HEK293 (cell line): ENCODE data around the gene RPS27.

Experiments used
- GLIS1 ChIP-seq: fragments of 450-650 bp; formaldehyde crosslinking; IDR thresholded peaks from 2 replicates; pipeline ENCODE4 v1.5.1; 2016; ENCODE audit warnings: missing biosample characterization, missing genetic modification characterization
- KLF1 ChIP-seq: fragments of 450-650 bp; formaldehyde crosslinking; IDR thresholded peaks from 2 replicates; pipeline ENCODE4 v1.5.1; 2016; ENCODE audit warnings: missing biosample characterization, missing genetic modification characterization
- SP3 ChIP-seq: fragments of 450-650 bp; formaldehyde crosslinking; IDR thresholded peaks from 2 replicates; pipeline ENCODE4 v1.5.1; 2016; ENCODE audit warnings: missing biosample characterization, missing genetic modification characterization
- TRIM28 ChIP-seq: IDR thresholded peaks from 2 replicates; pipeline ENCODE4 v1.6.1; 2011; ENCODE audit warnings: low read length, control low read depth, borderline replicate concordance
- YY2 ChIP-seq: fragments of 450-650 bp; formaldehyde crosslinking; IDR thresholded peaks from 2 replicates; pipeline ENCODE4 v1.5.1; 2016; ENCODE audit warnings: missing biosample characterization, missing genetic modification characterization
- ZBTB7A ChIP-seq: fragments of 450-650 bp; formaldehyde crosslinking; IDR thresholded peaks from 2 replicates; pipeline ENCODE4 v1.5.1; 2016; ENCODE audit warnings: low read depth, missing biosample characterization, missing genetic modification characterization
- ZFP3 ChIP-seq: fragments of 450-650 bp; formaldehyde crosslinking; IDR thresholded peaks from 2 replicates; pipeline ENCODE4 v1.5.1; 2016; ENCODE audit warnings: low read depth, missing biosample characterization, missing genetic modification characterization
- ZNF132 ChIP-seq: fragments of 450-650 bp; formaldehyde crosslinking; IDR thresholded peaks from 2 replicates; pipeline ENCODE4 v1.5.1; 2017; ENCODE audit warnings: missing biosample characterization, missing genetic modification characterization, borderline replicate concordance
- ZNF202 ChIP-seq: fragments of 450-650 bp; formaldehyde crosslinking; IDR thresholded peaks from 2 replicates; pipeline ENCODE4 v1.5.1; 2016; ENCODE audit warnings: missing biosample characterization, missing genetic modification characterization, borderline replicate concordance
- ZNF239 ChIP-seq: fragments of 450-650 bp; formaldehyde crosslinking; IDR thresholded peaks from 2 replicates; pipeline ENCODE4 v1.5.1; 2016; ENCODE audit warnings: missing biosample characterization, missing genetic modification characterization
- ZNF394 ChIP-seq: fragments of 450-650 bp; formaldehyde crosslinking; IDR thresholded peaks from 2 replicates; pipeline ENCODE4 v1.5.1; 2016; ENCODE audit warnings: missing biosample characterization, missing genetic modification characterization, mild to moderate bottlenecking, moderate library complexity, borderline replicate concordance
- ZNF510 ChIP-seq: fragments of 450-650 bp; formaldehyde crosslinking; IDR thresholded peaks from 2 replicates; pipeline ENCODE4 v1.5.1; 2018; ENCODE audit warnings: mild to moderate bottlenecking, missing genetic modification characterization, missing biosample characterization; ENCODE audit not compliant: insufficient replicate concordance
- ZNF514 ChIP-seq: fragments of 450-650 bp; formaldehyde crosslinking; IDR thresholded peaks from 2 replicates; pipeline ENCODE4 v1.5.1; 2016; ENCODE audit warnings: missing biosample characterization, missing genetic modification characterization
- ZNF561 ChIP-seq: fragments of 450-650 bp; IDR thresholded peaks from 2 replicates; pipeline ENCODE4 v1.5.1; 2018; ENCODE audit warnings: missing biosample characterization, missing genetic modification characterization, borderline replicate concordance
- ZNF629 ChIP-seq: fragments of 450-650 bp; formaldehyde crosslinking; IDR thresholded peaks from 2 replicates; pipeline ENCODE4 v1.5.1; 2017; ENCODE audit warnings: missing biosample characterization, missing genetic modification characterization
- ZNF654 ChIP-seq: fragments of 450-650 bp; formaldehyde crosslinking; IDR thresholded peaks from 2 replicates; pipeline ENCODE4 v1.5.1; 2016; ENCODE audit warnings: low read depth, missing biosample characterization, missing genetic modification characterization
- ZNF747 ChIP-seq: fragments of 450-650 bp; formaldehyde crosslinking; IDR thresholded peaks from 2 replicates; pipeline ENCODE4 v1.5.1; 2016; ENCODE audit warnings: missing biosample characterization, missing genetic modification characterization
- ZNF777 ChIP-seq: fragments of 450-650 bp; formaldehyde crosslinking; IDR thresholded peaks from 2 replicates; pipeline ENCODE4 v1.5.1; 2017; ENCODE audit warnings: missing biosample characterization, missing genetic modification characterization, borderline replicate concordance
- TF ChIP-seq, protein P1 (sequence below): fragments of 450-650 bp; formaldehyde crosslinking; IDR thresholded peaks from 2 replicates; pipeline ENCODE4 v1.5.1; 2016; ENCODE audit warnings: missing biosample characterization, missing genetic modification characterization
- TF ChIP-seq, protein P2 (sequence below): fragments of 450-650 bp; IDR thresholded peaks from 2 replicates; pipeline ENCODE4 v1.5.1; 2018; ENCODE audit warnings: missing biosample characterization, missing genetic modification characterization
- TF ChIP-seq, protein P3 (sequence below): fragments of 450-650 bp; formaldehyde crosslinking; IDR thresholded peaks from 2 replicates; pipeline ENCODE4 v1.5.1; 2016; ENCODE audit warnings: missing biosample characterization, missing genetic modification characterization, borderline replicate concordance
- TF ChIP-seq, protein P4 (sequence below): fragments of 450-650 bp; formaldehyde crosslinking; IDR thresholded peaks from 2 replicates; pipeline ENCODE4 v1.5.1; 2017; ENCODE audit warnings: missing biosample characterization, missing genetic modification characterization
- TF ChIP-seq, protein P5 (sequence below): fragments of 450-650 bp; formaldehyde crosslinking; IDR thresholded peaks from 2 replicates; pipeline ENCODE4 v1.5.1; 2016; ENCODE audit warnings: missing biosample characterization, missing genetic modification characterization, low read depth
- TF ChIP-seq, protein P6 (sequence below): fragments of 450-650 bp; formaldehyde crosslinking; IDR thresholded peaks from 2 replicates; pipeline ENCODE4 v1.5.1; 2016; ENCODE audit warnings: missing biosample characterization, missing genetic modification characterization
- TF ChIP-seq, protein P7 (sequence below): fragments of 450-650 bp; formaldehyde crosslinking; IDR thresholded peaks from 2 replicates; pipeline ENCODE4 v1.5.1; 2016; ENCODE audit warnings: missing biosample characterization, missing genetic modification characterization

The RPS27 gene

DNA sequence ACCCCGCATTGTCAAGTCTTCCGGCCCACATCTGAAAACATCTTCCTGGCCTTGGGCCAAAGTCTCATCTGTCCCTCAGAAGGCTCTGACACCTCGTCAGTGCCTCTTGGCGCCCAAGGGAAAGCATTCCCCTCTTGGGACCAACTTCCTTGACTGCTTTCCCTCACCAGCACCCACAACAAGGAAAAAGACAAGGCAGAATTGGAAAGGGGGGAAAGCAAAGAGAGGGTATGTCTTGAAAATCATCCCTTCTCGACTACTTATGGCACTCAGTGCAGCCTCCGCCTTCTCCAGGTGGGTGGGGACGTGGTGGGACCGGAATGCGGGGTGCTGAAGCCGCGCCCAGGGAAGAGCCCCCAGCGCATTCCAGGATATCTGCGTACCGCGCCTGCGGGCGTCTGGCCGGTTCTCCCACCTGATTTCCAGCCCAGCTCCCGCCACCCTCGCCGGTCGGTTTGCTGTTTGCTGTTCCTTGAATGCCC, 26.7 kb upstream of the RPS27 start (continued):
- TF ChIP-seq ZNF132 (no peak), ZNF239 (tag by site-specific recombination) (no peak), ZNF777 (no peak), ZBTB7A (tag by site-specific recombination) (no peak), ZNF654 (tag by site-specific recombination) (no peak), ZNF514 (tag by site-specific recombination) (no peak), KLF1 (tag by site-specific recombination) (peak; percentile 83), ZNF629 (no peak), ZNF561 (tag by site-specific recombination) (peak; percentile 50; the same call in 1 of the 2 replicates), TRIM28 (no peak), SP3 (tag by site-specific recombination) (no peak; the same call in 1 of the 2 replicates), ZNF747 (no peak), YY2 (no peak), ZNF394 (tag by site-specific recombination) (no peak), ZFP3 (tag by site-specific recombination) (no peak), GLIS1 (no peak; the same call in 1 of the 2 replicates), ZNF510 (tag by site-specific recombination) (no peak), ZNF202 (tag by site-specific recombination) (no peak)
- TF ChIP-seq, protein P1, sequence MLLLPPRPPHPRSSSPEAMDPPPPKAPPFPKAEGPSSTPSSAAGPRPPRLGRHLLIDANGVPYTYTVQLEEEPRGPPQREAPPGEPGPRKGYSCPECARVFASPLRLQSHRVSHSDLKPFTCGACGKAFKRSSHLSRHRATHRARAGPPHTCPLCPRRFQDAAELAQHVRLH (tag by site-specific recombination): no peak
- TF ChIP-seq, protein P2, sequence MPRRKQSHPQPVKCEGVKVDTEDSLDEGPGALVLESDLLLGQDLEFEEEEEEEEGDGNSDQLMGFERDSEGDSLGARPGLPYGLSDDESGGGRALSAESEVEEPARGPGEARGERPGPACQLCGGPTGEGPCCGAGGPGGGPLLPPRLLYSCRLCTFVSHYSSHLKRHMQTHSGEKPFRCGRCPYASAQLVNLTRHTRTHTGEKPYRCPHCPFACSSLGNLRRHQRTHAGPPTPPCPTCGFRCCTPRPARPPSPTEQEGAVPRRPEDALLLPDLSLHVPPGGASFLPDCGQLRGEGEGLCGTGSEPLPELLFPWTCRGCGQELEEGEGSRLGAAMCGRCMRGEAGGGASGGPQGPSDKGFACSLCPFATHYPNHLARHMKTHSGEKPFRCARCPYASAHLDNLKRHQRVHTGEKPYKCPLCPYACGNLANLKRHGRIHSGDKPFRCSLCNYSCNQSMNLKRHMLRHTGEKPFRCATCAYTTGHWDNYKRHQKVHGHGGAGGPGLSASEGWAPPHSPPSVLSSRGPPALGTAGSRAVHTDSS: no peak
- TF ChIP-seq, protein P3, sequence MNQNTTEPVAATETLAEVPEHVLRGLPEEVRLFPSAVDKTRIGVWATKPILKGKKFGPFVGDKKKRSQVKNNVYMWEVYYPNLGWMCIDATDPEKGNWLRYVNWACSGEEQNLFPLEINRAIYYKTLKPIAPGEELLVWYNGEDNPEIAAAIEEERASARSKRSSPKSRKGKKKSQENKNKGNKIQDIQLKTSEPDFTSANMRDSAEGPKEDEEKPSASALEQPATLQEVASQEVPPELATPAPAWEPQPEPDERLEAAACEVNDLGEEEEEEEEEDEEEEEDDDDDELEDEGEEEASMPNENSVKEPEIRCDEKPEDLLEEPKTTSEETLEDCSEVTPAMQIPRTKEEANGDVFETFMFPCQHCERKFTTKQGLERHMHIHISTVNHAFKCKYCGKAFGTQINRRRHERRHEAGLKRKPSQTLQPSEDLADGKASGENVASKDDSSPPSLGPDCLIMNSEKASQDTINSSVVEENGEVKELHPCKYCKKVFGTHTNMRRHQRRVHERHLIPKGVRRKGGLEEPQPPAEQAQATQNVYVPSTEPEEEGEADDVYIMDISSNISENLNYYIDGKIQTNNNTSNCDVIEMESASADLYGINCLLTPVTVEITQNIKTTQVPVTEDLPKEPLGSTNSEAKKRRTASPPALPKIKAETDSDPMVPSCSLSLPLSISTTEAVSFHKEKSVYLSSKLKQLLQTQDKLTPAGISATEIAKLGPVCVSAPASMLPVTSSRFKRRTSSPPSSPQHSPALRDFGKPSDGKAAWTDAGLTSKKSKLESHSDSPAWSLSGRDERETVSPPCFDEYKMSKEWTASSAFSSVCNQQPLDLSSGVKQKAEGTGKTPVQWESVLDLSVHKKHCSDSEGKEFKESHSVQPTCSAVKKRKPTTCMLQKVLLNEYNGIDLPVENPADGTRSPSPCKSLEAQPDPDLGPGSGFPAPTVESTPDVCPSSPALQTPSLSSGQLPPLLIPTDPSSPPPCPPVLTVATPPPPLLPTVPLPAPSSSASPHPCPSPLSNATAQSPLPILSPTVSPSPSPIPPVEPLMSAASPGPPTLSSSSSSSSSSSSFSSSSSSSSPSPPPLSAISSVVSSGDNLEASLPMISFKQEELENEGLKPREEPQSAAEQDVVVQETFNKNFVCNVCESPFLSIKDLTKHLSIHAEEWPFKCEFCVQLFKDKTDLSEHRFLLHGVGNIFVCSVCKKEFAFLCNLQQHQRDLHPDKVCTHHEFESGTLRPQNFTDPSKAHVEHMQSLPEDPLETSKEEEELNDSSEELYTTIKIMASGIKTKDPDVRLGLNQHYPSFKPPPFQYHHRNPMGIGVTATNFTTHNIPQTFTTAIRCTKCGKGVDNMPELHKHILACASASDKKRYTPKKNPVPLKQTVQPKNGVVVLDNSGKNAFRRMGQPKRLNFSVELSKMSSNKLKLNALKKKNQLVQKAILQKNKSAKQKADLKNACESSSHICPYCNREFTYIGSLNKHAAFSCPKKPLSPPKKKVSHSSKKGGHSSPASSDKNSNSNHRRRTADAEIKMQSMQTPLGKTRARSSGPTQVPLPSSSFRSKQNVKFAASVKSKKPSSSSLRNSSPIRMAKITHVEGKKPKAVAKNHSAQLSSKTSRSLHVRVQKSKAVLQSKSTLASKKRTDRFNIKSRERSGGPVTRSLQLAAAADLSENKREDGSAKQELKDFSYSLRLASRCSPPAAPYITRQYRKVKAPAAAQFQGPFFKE: no peak
- TF ChIP-seq, protein P4, sequence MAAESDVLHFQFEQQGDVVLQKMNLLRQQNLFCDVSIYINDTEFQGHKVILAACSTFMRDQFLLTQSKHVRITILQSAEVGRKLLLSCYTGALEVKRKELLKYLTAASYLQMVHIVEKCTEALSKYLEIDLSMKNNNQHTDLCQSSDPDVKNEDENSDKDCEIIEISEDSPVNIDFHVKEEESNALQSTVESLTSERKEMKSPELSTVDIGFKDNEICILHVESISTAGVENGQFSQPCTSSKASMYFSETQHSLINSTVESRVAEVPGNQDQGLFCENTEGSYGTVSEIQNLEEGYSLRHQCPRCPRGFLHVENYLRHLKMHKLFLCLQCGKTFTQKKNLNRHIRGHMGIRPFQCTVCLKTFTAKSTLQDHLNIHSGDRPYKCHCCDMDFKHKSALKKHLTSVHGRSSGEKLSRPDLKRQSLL (tag by site-specific recombination): no peak
- TF ChIP-seq, protein P5, sequence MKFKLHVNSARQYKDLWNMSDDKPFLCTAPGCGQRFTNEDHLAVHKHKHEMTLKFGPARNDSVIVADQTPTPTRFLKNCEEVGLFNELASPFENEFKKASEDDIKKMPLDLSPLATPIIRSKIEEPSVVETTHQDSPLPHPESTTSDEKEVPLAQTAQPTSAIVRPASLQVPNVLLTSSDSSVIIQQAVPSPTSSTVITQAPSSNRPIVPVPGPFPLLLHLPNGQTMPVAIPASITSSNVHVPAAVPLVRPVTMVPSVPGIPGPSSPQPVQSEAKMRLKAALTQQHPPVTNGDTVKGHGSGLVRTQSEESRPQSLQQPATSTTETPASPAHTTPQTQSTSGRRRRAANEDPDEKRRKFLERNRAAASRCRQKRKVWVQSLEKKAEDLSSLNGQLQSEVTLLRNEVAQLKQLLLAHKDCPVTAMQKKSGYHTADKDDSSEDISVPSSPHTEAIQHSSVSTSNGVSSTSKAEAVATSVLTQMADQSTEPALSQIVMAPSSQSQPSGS: no peak
- TF ChIP-seq, protein P6, sequence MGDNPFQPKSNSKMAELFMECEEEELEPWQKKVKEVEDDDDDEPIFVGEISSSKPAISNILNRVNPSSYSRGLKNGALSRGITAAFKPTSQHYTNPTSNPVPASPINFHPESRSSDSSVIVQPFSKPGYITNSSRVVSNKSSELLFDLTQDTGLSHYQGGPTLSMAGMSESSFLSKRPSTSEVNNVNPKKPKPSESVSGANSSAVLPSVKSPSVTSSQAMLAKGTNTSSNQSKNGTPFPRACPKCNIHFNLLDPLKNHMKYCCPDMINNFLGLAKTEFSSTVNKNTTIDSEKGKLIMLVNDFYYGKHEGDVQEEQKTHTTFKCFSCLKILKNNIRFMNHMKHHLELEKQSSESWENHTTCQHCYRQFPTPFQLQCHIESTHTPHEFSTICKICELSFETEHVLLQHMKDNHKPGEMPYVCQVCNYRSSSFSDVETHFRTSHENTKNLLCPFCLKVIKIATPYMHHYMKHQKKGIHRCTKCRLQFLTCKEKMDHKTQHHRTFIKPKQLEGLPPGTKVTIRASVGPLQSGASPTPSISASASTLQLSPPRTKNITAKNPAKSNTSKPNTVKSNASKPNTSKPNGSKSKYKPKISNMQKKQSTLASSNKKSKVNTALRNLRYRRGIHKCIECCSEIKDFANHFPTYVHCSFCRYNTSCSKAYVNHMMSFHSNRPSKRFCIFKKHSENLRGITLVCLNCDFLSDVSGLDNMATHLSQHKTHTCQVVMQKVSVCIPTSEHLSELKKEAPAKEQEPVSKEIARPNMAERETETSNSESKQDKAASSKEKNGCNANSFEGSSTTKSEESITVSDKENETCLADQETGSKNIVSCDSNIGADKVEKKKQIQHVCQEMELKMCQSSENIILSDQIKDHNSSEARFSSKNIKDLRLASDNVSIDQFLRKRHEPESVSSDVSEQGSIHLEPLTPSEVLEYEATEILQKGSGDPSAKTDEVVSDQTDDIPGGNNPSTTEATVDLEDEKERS (tag by site-specific recombination): no peak
- TF ChIP-seq, protein P7, sequence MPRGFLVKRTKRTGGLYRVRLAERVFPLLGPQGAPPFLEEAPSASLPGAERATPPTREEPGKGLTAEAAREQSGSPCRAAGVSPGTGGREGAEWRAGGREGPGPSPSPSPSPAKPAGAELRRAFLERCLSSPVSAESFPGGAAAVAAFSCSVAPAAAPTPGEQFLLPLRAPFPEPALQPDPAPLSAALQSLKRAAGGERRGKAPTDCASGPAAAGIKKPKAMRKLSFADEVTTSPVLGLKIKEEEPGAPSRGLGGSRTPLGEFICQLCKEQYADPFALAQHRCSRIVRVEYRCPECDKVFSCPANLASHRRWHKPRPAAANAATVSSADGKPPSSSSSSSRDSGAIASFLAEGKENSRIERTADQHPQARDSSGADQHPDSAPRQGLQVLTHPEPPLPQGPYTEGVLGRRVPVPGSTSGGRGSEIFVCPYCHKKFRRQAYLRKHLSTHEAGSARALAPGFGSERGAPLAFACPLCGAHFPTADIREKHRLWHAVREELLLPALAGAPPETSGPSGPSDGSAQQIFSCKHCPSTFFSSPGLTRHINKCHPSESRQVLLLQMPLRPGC (tag by site-specific recombination): no peak; the same call in 1 of the 2 replicates
